Fibroblast of lung (primary cell): ENCODE results near the gene SPAG5. TPM values are rescaled to one million over a fixed set of nuclear protein-coding genes. Genes with fewer than 3 reads are reported as not detected.

Experiments
- DNase-seq, 2 donors: peaks; one replicate each; pipeline versions ENCODE4 v3.0.0 to v3.0.0-alpha.2; 2010; ENCODE audit warnings: low read depth in 2 of 2
- H2AFZ ChIP-seq: 2 replicates; pipeline ENCODE4 v1.5.1; 2012; ENCODE audit warnings: low read length, control low read depth, inconsistent platforms
- H3K27ac ChIP-seq: 2 replicates; pipeline ENCODE4 v1.5.1; 2011; ENCODE audit warnings: low read length, control low read depth; ENCODE audit not compliant: insufficient read depth
- H3K27me3 ChIP-seq: 2 replicates; pipeline ENCODE4 v1.5.1; 2011; ENCODE audit warnings: mild to moderate bottlenecking, low read length; ENCODE audit not compliant: control insufficient read depth, insufficient read depth
- H3K36me3 ChIP-seq: 2 replicates; pipeline ENCODE4 v1.5.1; 2011; ENCODE audit warnings: low read length; ENCODE audit not compliant: control insufficient read depth, insufficient read depth
- H3K4me1 ChIP-seq: 2 replicates; pipeline ENCODE4 v1.5.1; 2011; ENCODE audit warnings: low read length; ENCODE audit not compliant: control insufficient read depth, insufficient read depth; ENCODE audit errors: extremely low read depth
- H3K4me2 ChIP-seq: 2 replicates; pipeline ENCODE4 v1.5.1; 2011; ENCODE audit warnings: low read length, control low read depth; ENCODE audit not compliant: insufficient read depth; ENCODE audit errors: extremely low read depth
- H3K4me3 ChIP-seq, 4 experiments: fragments of 200-600 bp in 1 of 4; sonication (generic) in 1 of 4; replicated peaks in 1 of 4; 2 replicates each; pipeline ENCODE4 v1.5.1; 2011 to 2016; ENCODE audit warnings: low read length in 4 of 4, low read depth in 3 of 4, mild to moderate bottlenecking in 3 of 4, control low read depth in 2 of 4, inconsistent platforms in 1 of 4, mixed read lengths in 1 of 4; ENCODE audit not compliant: insufficient read depth in 1 of 4; ENCODE audit errors: control extremely low read depth in 1 of 4
- H3K79me2 ChIP-seq: 2 replicates; pipeline ENCODE4 v1.5.1; 2012; ENCODE audit warnings: mild to moderate bottlenecking, low read length, inconsistent platforms; ENCODE audit not compliant: control insufficient read depth, insufficient read depth
- H3K9ac ChIP-seq: 2 replicates; pipeline ENCODE4 v1.5.1; 2011; ENCODE audit warnings: mild to moderate bottlenecking, low read length, control low read depth; ENCODE audit not compliant: insufficient read depth
- H3K9me3 ChIP-seq: 2 replicates; pipeline ENCODE4 v1.5.1; 2012; ENCODE audit warnings: low read depth, low read length; ENCODE audit not compliant: control insufficient read depth, insufficient read depth
- H4K20me1 ChIP-seq: 2 replicates; pipeline ENCODE4 v1.5.1; 2011; ENCODE audit warnings: low read length; ENCODE audit not compliant: control insufficient read depth, insufficient read depth; ENCODE audit errors: extremely low read depth
- CTCF ChIP-seq, 2 donors: IDR thresholded peaks in 1 of 2; conservative IDR thresholded peaks in 1 of 2; 1 replicate in 1 of 2; 2 replicates in 1 of 2; pipeline ENCODE4 v1.5.1; 2011 to 2012; ENCODE audit warnings: low read length in 2 of 2, control low read depth in 1 of 2, inconsistent platforms in 1 of 2, low read depth in 1 of 2, mild to moderate bottlenecking in 1 of 2
- EZH2 ChIP-seq: IDR thresholded peaks from 2 replicates; pipeline ENCODE4 v1.5.1; 2012; ENCODE audit warnings: low read length, control low read depth, mild to moderate bottlenecking; ENCODE audit errors: missing control alignments
- polyA plus RNA-seq, 2 donors: library from polyadenylated mRNA; depleted of rRNA in 1 of 2; stranded (reverse) in 1 of 2; unstranded in 1 of 2; fragments of >200 nt; gene quantifications; 2 replicates each; pipeline ENCODE4 v1.2.1, GENCODE V29; 2011 to 2012; ENCODE audit warnings: missing spikeins in 1 of 2
- total RNA-seq: library from RNA; depleted of rRNA; stranded (reverse); fragments of >200 nt; gene quantifications from 2 replicates; pipeline ENCODE4 v1.2.1, GENCODE V29; 2014

SPAG5 gene
- total and polyA plus RNA-seq, 2 donors (not counting 1 experiment from before 2014, with no cell fraction given), result 12.0 to 13.7 TPM

GRCh38 chr17:28574526-28574925, 24.3 kb downstream of the SPAG5 start:
- Histone ChIP-seq H3K4me1 (peaks cover 4% of the 10 kb centered on the region), H3K4me2 (no peak overlapping the region), H3K4me3 (no peak overlapping the region), H2AFZ (no peak overlapping the region), H3K9ac (no peak overlapping the region), H4K20me1 (no peaks in the 10 kb centered on the region), H3K9me3 (no peaks in the 10 kb centered on the region), H3K36me3 (peaks cover 9% of the 10 kb centered on the region), H3K27me3 (no peaks in the 10 kb centered on the region), H3K27ac (no peak overlapping the region), H3K79me2 (peaks cover 10% of the 10 kb centered on the region)
- TF ChIP-seq CTCF (conservative IDR thresholded peaks at IDR 0.05 in 1 of 2, IDR thresholded peaks at IDR 0.05 in 1 of 2; ENCODE audit: low read depth in 1 of 2, low read length in 2 of 2), result no peak
- TF ChIP-seq EZH2, result no peak
- no peak for DNase-seq

GRCh38 chr17:28573966-28574480, 24.8 kb downstream of the SPAG5 start:
- Histone ChIP-seq H3K79me2 (peaks cover 12% of the 10 kb centered on the region), H3K27me3 (no peaks in the 10 kb centered on the region), H4K20me1 (no peaks in the 10 kb centered on the region), H3K4me1 (peaks cover 4% of the 10 kb centered on the region), H2AFZ (no peak overlapping the region), H3K9ac (no peak overlapping the region), H3K4me2 (no peak overlapping the region), H3K36me3 (peaks cover 7% of the 10 kb centered on the region), H3K4me3 (no peak overlapping the region), H3K9me3 (no peaks in the 10 kb centered on the region), H3K27ac (no peak overlapping the region)
- no peak for DNase-seq
- TF ChIP-seq EZH2 (no peak), CTCF (conservative IDR thresholded peaks at IDR 0.05 in 1 of 2, IDR thresholded peaks at IDR 0.05 in 1 of 2; ENCODE audit: low read depth in 1 of 2, low read length in 2 of 2) (no peak)

GRCh38 chr17:28573521-28573920, 25.3 kb downstream of the SPAG5 start:
- peaks cover 12% of the 10 kb centered on the region for H3K79me2 ChIP-seq
- TF ChIP-seq EZH2 (no peak), CTCF (conservative IDR thresholded peaks at IDR 0.05 in 1 of 2, IDR thresholded peaks at IDR 0.05 in 1 of 2; ENCODE audit: low read depth in 1 of 2, low read length in 2 of 2) (no peak)
- H2AFZ ChIP-seq, result no peak overlapping the region
- no peak overlapping the region for H3K4me3 ChIP-seq
- no peak for DNase-seq
- no peaks in the 10 kb centered on the region for H4K20me1 ChIP-seq
- H3K27me3 ChIP-seq, result no peaks in the 10 kb centered on the region
- no peak overlapping the region for H3K9ac ChIP-seq
- no peak overlapping the region for H3K4me2 ChIP-seq
- H3K4me1 ChIP-seq, result peaks cover 4% of the 10 kb centered on the region
- H3K27ac ChIP-seq, result no peak overlapping the region
- peaks cover 6% of the 10 kb centered on the region for H3K36me3 ChIP-seq
- no peaks in the 10 kb centered on the region for H3K9me3 ChIP-seq
